Adipose tissue (tissue), 3 donors: ENCODE measurements around the gene GPR137B. TPM values are rescaled to one million over a fixed set of nuclear protein-coding genes. Genes with fewer than 3 reads are reported as not detected.
"Not testable (repeated sequence)": the region's sequence is repeated elsewhere in the genome, so short reads cannot be mapped to it uniquely, and the experiment has no call there.

ENCODE experiments used
- H3K27ac ChIP-seq: one replicate; pipeline ENCODE4 v1.5.1; 2013; ENCODE audit warnings: low read depth, low read length
- WGBS, 3 donors: extraction: QIAGEN DNeasy Blood & Tissue Kit; methylation state at CpG; one replicate each; pipeline ENCODE4 v1.1.7; 2013; 5-methylcytosine and 5-hydroxymethylcytosine counted together
- polyA plus RNA-seq, 3 donors: library from polyadenylated mRNA; stranded (reverse); fragments of 200-250 nt; gene quantifications; one replicate each; pipeline ENCODE4 v1.2.3, GENCODE V29; 2013
- donor health status: healthy with polysubstance abuse.
- donor health status: Bipolar disorder and iron deficiency.
- donor health status: healthy.

Gene GPR137B, protein sequence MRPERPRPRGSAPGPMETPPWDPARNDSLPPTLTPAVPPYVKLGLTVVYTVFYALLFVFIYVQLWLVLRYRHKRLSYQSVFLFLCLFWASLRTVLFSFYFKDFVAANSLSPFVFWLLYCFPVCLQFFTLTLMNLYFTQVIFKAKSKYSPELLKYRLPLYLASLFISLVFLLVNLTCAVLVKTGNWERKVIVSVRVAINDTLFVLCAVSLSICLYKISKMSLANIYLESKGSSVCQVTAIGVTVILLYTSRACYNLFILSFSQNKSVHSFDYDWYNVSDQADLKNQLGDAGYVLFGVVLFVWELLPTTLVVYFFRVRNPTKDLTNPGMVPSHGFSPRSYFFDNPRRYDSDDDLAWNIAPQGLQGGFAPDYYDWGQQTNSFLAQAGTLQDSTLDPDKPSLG
- polyA plus RNA-seq: 1 to 10 TPM; 1.6 to 9.8 (median 7.3) TPM

DNA sequence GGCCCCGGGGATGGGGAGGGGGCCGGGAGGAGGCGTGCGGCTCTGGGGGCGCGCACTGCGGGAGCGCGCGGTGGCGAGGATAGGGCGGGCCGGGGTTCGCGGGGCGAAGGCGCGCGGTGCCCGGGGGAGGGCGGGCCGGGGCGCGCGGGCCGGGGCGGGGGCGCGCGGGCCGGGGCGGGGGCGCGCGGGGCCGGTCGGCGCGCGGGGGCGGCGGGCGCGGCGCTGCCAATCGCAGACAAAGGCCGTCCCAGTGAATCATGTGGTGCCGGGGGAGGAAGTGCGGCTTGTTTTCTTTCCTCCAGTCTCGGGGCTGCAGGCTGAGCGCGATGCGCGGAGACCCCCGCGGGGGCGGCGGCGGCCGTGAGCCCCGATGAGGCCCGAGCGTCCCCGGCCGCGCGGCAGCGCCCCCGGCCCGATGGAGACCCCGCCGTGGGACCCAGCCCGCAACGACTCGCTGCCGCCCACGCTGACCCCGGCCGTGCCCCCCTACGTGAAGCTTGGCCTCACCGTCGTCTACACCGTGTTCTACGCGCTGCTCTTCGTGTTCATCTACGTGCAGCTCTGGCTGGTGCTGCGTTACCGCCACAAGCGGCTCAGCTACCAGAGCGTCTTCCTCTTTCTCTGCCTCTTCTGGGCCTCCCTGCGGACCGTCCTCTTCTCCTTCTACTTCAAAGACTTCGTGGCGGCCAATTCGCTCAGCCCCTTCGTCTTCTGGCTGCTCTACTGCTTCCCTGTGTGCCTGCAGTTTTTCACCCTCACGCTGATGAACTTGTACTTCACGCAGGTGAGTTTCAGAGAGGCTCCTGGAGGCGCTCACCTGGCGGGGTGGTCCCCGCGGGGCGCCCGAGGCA, at the start of gene GPR137B:
Gene GPR137B, plus strand, starts transcription at position 287 of the 851 bp plus-strand sequence. Its CDS starts 84 bp downstream, at position 371.
- WGBS, 3 donors: 0 to 1% (median 1%) methylated on average over 37 to 91 of the region's 105 CpGs
- no peak within 1 kb of the TSS for H3K27ac ChIP-seq

GRCh38 chr1:236092899-236093298, 49.4 kb upstream of the GPR137B start:
- WGBS, 3 donors: 51 to 58% (median 53%) methylated on average over 5 of the region's 5 CpGs
- H3K27ac ChIP-seq: no peak overlapping the region

- 64 to 81% (median 79%) methylated on average over 3 of the region's 3 CpGs for WGBS, 3 donors
Measured at GRCh38 chr1:236095705-236096520, 46.4 kb upstream of the GPR137B start.

GRCh38 chr1:236096660-236097482, 45.5 kb upstream of the GPR137B start:
- WGBS, 3 donors: 69 to 78% (median 73%) methylated on average over 15 of the region's 15 CpGs
- H3K27ac ChIP-seq: not testable (repeated sequence)

More at GRCh38 chr1:236095705-236096520, 46.4 kb upstream of the GPR137B start:
- H3K27ac ChIP-seq: no peak overlapping the region

DNA sequence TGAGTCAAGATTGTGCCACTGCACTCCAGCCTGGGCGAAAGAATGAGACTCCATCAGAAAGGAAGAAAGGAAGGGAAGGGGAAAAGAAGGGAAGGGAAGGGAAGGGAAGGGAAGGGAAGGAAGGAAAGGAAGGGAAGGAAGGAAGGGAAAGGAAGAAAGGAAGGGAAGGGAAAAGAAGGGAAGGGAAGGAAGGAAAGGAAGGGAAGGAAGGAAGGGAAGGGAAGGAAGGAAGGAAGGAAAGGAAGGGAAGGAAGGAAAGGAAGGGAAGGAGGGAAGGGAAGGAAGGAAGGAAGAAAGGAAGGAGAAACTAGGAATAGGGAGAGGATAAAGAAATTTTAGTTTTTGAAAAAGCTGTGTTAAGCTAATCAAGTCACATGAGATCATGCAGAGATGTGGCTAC, 44.1 kb upstream of the GPR137B start:
- 88 to 97% (median 93%) methylated on average over 1 of the region's 1 CpG for WGBS, 3 donors
- no peak overlapping the region for H3K27ac ChIP-seq

GRCh38 chr1:236099355-236099974, 42.9 kb upstream of the GPR137B start:
- 51 to 60% (median 53%) methylated on average over 12 of the region's 12 CpGs for WGBS, 3 donors
- H3K27ac ChIP-seq: no peak overlapping the region

- no peak overlapping the region for H3K27ac ChIP-seq
- 87 to 94% (median 92%) methylated on average over 15 of the region's 15 CpGs for WGBS, 3 donors
Measured at GRCh38 chr1:236100799-236101198, 41.5 kb upstream of the GPR137B start.

- 79 to 89% (median 87%) methylated on average over 10 of the region's 10 CpGs for WGBS, 3 donors
- no peak overlapping the region for H3K27ac ChIP-seq
Measured at GRCh38 chr1:236101233-236102200, 40.8 kb upstream of the GPR137B start.

- no peak overlapping the region for H3K27ac ChIP-seq
- 76 to 80% (median 79%) methylated on average over 10 to 11 of the region's 11 CpGs for WGBS, 3 donors
Measured at GRCh38 chr1:236102611-236103010, 39.7 kb upstream of the GPR137B start.

GRCh38 chr1:236103059-236103458, 39.3 kb upstream of the GPR137B start:
- 14 to 30% (median 30%) methylated on average over 7 of the region's 7 CpGs for WGBS, 3 donors
- no peak overlapping the region for H3K27ac ChIP-seq

- H3K27ac ChIP-seq: no peak overlapping the region
- 20 to 22% (median 22%) methylated on average over 13 of the region's 13 CpGs for WGBS, 3 donors
Measured at GRCh38 chr1:236103646-236104218, 38.6 kb upstream of the GPR137B start.

- 51 to 77% (median 71%) methylated on average over 9 of the region's 9 CpGs for WGBS, 3 donors
- no peak overlapping the region for H3K27ac ChIP-seq
Measured at GRCh38 chr1:236107121-236107907, 35.0 kb upstream of the GPR137B start.

GRCh38 chr1:236108027-236108648, 34.2 kb upstream of the GPR137B start:
- 82 to 88% (median 85%) methylated on average over 7 of the region's 7 CpGs for WGBS, 3 donors

DNA sequence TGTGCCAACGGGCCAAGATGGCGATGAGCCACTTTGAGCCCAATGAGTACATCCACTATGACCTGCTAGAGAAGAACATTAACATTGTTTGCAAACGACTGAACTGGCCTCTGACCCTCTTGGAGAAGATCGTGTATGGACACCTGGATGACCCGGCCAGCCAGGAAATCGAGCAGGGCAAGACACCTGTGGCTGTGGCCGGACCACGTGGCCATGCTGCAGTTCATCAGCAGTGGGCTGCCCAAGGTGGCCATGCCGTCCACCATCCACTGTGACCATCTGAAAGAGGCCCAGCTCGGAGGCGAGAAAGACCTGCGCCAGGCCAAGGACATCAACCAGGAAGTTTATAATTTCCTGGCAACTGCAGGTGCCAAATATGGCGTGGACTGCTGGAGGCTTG, 32.2 kb upstream of the GPR137B start:
- 67 to 77% (median 74%) methylated on average over 13 of the region's 13 CpGs for WGBS, 3 donors

More at GRCh38 chr1:236108027-236108648, 34.2 kb upstream of the GPR137B start:
- H3K27ac ChIP-seq: no peak overlapping the region

More for the DNA sequence above, 32.2 kb upstream of the GPR137B start:
- no peak overlapping the region for H3K27ac ChIP-seq
